Left lobe of liver (tissue), 2 donors: ENCODE data around the gene TIGIT. TPM values are rescaled to one million over a fixed set of nuclear protein-coding genes. Genes with fewer than 3 reads are reported as not detected.
"Not testable (repeated sequence)": the region's sequence is repeated elsewhere in the genome, so short reads cannot be mapped to it uniquely, and the experiment has no call there.

Experiments used
- ATAC-seq: fragments of 200-7000 bp; cut with Tn5 transposase; one replicate; pipeline ENCODE4 v1.9.1; 2020; ENCODE audit warnings: mild to moderate bottlenecking, moderate library complexity
- DNase-seq: peaks from one replicate; pipeline ENCODE4 v3.0.0-alpha.2; 2020; ENCODE audit warnings: low spot score
- total RNA-seq: library from RNA; stranded (reverse); gene quantifications from one replicate; pipeline ENCODE4 v1.2.1, GENCODE V29; 2021
- donor health status: DM: no; HTN: no; CAD: no; lungs with moderate emphysema.
- donor health status: DM: no; HTN: yes; CAD: no.

TIGIT gene
- total RNA-seq, result 0.10 TPM

- no peak for ATAC-seq
These were observed at the start of gene TIGIT for GRCh38 chr3:114293838-114294535. TIGIT (plus strand) TSS chr3:114294028; CDS start chr3:114294062, 34 bp downstream.

GRCh38 chr3:114252954-114253353 is 40.9 kb upstream of the TIGIT start:
- DNase-seq (no peak), ATAC-seq (no peak)

More at GRCh38 chr3:114293838-114294535, at the start of gene TIGIT:
- DNase-seq, result no peak

DNA sequence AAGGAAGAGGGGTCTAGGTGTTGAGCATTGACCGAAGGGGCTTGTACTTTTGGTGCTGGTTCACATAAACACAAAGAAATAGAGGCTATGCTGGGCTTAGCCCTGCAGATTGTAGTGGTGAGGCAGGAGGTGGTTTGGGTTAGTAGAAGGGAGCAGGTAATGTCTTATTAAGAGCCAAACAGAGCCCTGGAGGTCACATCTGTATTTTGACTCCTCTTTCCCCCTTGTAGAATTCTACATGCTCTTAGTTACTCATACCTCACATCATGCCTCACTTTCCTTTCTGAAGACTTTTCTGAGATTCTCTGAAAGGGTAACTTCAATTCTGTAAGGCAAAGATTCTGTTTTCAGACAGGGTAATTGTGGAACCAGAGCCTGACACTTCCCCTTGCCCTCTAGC is 40.3 kb upstream of the TIGIT start:
- ATAC-seq, result no peak
- no peak for DNase-seq

DNA sequence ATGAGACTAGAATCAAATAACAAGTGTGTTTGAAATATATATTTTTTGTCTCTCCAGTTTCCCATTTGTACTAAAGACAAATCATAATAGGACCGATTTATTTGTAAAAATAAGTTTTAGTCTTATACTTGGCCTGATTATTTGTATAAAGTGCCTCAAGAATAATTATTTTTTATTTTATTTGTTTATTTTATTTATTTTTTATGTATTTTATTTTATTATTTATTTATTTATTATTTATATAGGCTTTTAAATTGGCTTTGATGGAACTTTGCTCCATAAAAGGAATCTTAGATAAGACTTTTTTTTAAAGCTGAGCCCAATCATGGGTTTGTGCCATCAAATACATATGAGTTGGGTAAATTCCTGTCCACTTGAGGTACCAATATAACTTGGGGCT is 34.3 kb upstream of the TIGIT start:
- no peak for DNase-seq
- ATAC-seq, result no peak

GRCh38 chr3:114260152-114260551 is 33.7 kb upstream of the TIGIT start:
- DNase-seq (no peak), ATAC-seq (no peak)

DNA sequence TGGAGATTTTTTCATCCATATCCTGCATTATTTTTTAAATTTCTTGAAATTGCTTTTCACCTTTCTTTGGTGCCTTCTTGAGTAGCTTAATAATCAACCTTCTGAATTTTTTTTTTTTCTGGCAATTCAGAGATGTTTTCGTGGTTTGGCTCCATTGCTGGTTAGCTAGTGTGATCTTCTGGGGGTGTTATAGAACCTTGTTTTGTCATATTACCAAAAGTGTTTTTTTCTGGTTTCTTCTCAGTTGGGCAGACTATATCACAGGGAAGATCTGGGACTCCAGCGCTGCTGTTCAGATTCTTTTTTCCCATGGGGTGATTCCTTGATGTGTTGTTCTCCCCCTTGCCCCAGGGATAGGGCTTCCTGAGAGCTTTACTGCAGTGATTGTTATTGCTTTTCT is 23.8 kb upstream of the TIGIT start:
- no peak for ATAC-seq
- no peak for DNase-seq

- DNase-seq (no peak), ATAC-seq (no peak)
These were observed 21.6 kb upstream of the TIGIT start for GRCh38 chr3:114272271-114272670.

- no peak for DNase-seq
- ATAC-seq, result no peak
These were observed 18.9 kb upstream of the TIGIT start for GRCh38 chr3:114274929-114275328.

DNA sequence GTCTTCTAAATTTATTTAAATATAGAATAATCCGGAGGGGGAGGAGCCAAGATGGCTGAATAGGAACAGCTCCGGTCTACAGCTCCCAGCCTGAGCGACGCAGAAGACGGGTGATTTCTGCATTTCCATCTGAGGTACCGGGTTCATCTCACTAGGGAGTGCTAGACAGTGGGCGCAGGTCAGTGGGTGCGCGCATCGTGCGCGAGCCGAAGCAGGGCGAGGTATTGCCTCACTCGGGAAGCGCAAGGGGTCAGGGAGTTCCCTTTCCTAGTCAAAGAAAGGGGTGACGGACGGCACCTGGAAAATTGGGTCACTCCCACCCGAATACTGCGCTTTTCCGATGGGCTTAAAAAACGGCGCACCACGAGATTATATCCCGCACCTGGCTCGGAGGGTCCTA is 17.0 kb upstream of the TIGIT start:
- DNase-seq, ATAC-seq: not testable (repeated sequence)

DNA sequence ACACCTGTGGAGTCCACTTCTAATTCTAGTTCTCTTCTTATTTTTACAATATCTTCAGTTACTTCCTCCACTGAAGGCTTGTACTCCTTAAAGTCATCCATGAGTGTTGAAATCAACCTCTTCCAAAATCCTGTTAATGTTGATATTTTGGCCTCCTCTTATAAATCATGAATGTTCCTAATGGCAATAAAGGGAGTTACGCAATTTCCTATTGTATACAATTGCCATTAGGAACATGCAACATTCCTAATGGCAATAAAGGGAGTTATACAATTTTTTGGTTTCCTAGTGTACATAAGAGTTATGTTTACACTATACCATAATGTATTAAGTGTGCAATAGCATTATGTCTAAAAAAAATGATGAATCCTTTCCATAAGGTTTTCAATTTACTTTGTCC is 9.2 kb upstream of the TIGIT start:
- ATAC-seq (no peak), DNase-seq (no peak)

DNA sequence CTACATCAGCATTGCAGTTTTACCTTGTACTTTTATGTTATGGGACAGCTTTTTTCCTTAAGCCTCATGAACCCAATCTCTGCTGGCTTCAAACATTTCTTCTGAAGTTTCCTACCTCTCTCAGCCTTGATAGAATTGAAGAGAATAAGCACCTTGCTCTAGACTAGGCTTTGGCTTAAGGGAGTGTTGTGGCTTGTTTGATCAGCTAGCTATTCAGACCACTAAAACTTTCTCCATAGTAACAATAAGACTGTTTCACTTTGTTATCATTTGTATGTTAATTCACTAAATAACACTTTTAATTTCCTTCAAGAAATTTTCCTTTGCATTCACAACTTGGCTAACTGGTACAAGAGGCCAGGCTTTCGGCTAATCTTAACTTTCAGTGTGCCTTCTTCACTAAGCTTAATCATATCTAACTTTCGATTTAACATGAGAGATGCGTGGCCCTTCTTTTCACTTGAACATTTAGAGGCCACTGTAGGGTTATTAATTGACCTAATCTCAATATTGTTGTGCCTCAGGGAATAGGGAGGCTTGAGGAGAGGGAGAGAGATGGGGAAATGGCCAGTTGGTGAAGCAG is 8.1 kb upstream of the TIGIT start:
- DNase-seq, result no peak
- ATAC-seq, result no peak

DNA sequence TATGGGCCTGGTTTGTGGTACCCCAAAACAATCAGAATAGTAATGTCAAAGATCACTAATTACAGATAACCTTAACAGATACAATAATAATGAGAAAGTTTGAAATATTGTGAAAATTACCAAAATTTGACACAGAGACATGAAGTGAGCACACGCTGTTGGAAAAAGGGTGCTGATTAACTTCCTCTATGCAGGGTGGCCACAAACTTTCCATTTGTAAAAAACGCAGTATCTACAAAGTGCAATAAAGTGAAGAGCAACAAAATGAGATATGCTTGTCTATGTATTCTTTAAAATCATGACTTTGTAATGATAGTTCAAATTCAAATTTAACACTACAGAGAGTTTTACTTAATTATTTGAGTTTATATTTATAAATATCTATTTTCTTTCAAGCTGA is 7.6 kb upstream of the TIGIT start:
- ATAC-seq, result no peak
- no peak for DNase-seq

GRCh38 chr3:114290911-114291901 is 2.6 kb upstream of the TIGIT start:
- peak; percentile 76 for ATAC-seq

DNA sequence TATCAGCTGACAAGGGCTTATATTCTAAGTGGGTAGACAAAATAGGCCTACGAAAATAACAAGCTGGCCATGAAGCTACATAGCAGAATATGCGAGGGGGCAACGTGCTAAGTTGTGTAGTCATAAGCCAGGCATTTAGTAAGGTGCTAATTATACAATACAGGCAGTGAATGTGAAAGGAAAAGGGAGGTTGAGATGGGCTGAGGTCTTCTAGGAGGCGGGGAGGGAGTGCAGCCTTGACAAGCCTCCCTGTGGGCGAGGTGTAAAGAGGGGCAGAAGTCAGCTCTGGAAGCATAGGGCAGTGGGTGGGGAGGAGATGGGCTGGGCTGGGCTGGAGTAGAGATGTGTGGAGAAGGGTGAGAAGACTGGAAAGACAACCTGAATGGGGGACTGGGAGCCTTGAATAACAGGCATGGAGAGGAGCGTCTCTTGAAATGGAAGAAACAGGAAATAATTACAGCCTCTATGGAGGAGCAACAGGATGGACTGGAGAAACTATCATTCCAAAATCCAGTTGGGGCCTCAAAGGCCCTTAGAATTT is 1.2 kb downstream of the TIGIT start:
- ATAC-seq (no peak), DNase-seq (no peak)

More at GRCh38 chr3:114290911-114291901, 2.6 kb upstream of the TIGIT start:
- peak; percentile 49 for DNase-seq

DNA sequence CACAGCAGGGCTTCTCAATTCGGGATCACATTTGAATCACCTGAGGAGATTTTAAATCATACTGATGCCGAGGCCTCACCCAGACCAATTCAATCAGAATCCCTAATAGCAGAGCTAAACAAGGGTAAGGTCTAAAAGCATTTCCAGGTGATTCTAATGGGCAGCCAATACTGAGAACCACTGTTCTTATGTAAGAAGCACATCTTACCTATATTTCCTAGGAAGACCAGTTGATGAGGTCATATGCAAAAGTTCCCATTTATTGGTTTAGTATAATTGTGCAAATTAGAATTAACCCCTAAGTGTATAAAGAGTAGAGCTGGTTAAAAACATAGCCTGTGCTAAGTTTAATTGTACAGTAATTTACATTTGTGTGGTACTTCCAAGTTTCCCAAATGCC is 2.1 kb downstream of the TIGIT start:
- ATAC-seq (no peak), DNase-seq (no peak)

DNA sequence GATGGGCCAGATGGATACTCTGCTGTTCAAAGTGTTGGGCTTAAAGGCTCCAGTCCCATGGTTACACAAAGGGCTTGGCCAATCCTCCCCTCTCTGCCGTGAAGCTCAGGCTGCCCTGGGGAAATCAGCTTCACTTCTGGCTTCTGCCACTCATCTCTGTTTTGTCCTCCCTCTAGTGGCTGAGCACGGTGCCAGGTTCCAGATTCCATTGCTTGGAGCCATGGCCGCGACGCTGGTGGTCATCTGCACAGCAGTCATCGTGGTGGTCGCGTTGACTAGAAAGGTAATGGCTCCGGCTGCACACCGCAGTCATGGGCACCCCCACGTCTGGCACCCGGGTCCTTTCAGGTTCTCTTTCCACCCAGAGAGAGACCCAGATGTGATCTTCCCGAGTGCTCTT is 5.6 kb downstream of the TIGIT start:
- ATAC-seq, result peak; percentile 84
- DNase-seq, result no peak

GRCh38 chr3:114299941-114300624 is 6.3 kb downstream of the TIGIT start:
- DNase-seq, result no peak
- no peak for ATAC-seq

- ATAC-seq (no peak), DNase-seq (no peak)
These were observed 13.5 kb downstream of the TIGIT start for GRCh38 chr3:114307222-114307830.

GRCh38 chr3:114307832-114308231 is 14.0 kb downstream of the TIGIT start:
- no peak for DNase-seq
- ATAC-seq, result no peak

GRCh38 chr3:114308377-114308776 is 14.5 kb downstream of the TIGIT start:
- ATAC-seq, result no peak

More at GRCh38 chr3:114308377-114308776, 14.5 kb downstream of the TIGIT start:
- DNase-seq, result no peak
